ENCODE results near the gene KCNH2. TPM values are rescaled to one million over a fixed set of nuclear protein-coding genes. Genes with fewer than 3 reads are reported as not detected.
"Not testable (repeated sequence)": the region's sequence is repeated elsewhere in the genome, so short reads cannot be mapped to it uniquely, and the experiment has no call there.

Gene KCNH2
- total RNA-seq, result 0.87 TPM in 1 of 2 replicates, not detected in the other

DNA sequence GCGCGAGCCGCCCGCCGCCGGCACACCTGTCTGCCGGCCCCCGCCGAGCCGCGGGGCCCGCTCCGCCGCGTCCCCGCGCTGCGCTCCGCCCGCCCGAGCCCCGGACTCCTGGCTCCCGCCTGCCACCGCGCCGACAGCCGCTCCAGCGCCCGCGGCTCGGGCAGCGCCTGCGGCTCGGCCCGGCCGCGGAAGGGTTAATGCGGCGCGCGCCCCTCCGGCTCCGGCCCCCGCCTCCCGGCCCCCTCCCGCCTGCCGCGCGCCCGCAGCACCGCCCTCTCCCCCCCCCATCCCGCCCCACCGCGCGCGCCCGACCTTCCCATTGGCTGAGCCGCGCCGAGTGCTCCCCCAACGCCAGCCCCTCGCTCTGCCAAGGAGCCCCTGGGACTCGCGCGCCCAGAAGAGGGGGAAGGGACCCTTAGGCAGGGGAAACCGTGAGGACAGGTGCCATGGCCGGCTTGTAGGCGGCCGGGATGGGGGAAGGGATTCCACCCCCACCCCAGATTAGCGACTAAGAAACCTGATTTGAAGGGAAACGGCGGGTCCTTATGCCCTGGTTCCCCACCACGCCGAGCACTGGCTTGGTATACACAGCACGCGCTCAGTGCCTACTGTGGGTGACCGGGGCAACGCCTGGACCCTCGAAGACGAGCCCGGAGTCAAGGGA, at the start of gene KCNH2:
TSS of gene KCNH2 (minus strand) at position 196 of the 664 bp plus-strand sequence. CDS start 408 bp downstream, outside the sequence.
- no peak for DNase-seq (ENCODE audit: extremely low read depth, low read depth, low spot score)

- not testable (repeated sequence) for DNase-seq (ENCODE audit: extremely low read depth, low read depth, low spot score)
These were observed 49.6 kb upstream of the KCNH2 start for GRCh38 chr7:151027728-151028130.

DNA sequence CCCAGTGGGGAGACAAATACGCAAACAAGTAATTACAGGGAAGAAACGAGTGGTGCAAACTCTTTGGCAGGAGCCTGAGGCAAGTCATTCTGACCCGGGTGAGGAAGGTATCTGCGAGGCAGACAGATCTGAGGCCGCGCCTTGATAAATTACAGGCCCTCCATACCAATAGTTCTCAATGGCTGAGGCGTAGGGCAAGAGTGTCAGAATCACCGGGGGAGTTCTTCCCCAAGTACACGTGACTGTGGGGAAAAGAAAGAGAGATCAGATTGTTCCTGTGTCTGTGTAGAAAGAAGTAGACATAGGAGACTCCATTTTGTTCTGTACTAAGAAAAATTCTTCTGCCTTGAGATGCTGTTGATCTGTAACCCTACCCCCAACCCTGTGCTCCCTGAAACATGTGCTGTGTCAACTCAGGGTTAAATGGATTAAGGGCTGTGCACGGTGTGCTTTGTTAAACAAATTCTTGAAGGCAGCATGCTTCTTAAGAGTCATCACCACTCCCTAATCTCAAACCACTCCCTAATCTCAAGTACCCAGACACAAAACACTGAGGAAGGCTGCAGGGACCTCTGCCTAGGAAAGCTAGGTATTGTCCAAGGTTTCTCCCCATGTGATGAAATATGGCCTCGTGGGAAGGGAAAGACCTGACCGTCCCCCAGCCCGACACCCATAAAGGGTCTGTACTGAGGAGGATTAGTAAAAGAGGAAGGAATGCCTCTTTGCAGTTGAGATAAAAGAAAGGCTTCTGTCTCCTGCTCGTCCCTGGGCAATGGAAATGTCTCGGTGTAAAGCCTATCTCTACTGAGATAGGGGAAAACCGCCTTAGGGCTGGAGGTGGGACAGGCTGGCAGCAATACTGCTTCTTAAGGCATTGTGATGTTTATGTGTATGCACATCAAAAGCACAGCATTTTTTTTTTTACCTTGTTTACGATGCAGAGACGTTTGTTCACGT, 48.9 kb upstream of the KCNH2 start:
- DNase-seq (ENCODE audit: extremely low read depth, low read depth, low spot score), result not testable (repeated sequence)

- no peak for DNase-seq (ENCODE audit: extremely low read depth, low read depth, low spot score)
These were observed 48.0 kb upstream of the KCNH2 start for GRCh38 chr7:151025924-151026671.

DNA sequence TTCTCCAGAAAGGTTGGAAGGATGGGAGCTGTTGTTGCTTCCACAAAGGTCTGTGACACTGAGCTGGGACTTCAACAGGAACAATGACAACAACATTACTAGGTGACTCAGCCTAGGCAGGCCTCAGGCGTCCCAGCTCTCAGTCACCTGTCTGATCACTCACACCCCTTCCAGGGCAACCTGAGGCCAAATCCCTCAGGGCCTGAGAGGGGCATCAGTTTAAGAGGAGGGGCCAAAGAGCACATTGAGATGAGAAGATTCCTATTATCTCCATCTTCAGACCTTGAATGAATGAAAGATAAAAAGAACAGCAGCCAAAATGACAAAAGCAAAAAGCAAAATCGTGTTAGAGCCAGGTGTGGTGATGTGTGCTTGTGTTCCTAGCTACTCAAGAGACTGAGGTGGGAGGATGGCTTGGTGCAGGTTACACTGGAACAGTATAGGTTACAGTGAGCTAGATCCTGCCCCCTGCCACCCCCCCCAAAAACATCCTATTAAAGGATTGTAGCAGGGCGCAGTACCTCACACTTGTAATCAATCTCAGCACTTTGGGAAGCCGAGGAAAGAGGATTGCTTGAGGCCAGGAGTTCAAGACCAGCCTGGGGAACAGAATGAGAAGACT, 46.4 kb upstream of the KCNH2 start, which contains the start of gene ATG9B:
TSS of gene ATG9B (minus strand) at position 60 of the 622 bp plus-strand sequence. CDS start 71 bp downstream, outside the sequence.
- no peak for DNase-seq (ENCODE audit: extremely low read depth, low read depth, low spot score)

- no peak for DNase-seq (ENCODE audit: extremely low read depth, low read depth, low spot score)
These were observed 45.1 kb upstream of the KCNH2 start for GRCh38 chr7:151023232-151023631.

DNA sequence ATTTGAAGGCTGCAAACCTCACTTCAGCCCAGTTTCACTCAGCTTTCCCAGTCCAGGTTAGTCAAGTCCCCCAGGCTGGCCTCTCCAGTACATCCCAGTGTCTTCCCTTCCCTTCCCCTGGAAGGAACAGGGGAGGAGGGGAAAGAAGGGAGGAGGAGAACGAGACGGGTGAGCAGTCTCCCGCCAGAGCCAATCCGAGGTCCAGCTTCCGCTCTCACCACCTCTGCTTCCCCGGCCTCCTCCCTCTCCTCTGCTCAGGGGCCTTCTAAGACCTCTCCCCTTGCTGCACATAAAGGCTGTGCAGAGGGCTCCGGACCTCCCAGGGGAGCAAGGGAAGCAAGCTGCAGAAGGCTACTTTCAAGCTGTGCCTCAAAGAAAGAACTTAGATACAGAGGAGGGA, 42.1 kb upstream of the KCNH2 start:
- DNase-seq (ENCODE audit: extremely low read depth, low read depth, low spot score), result no peak

DNA sequence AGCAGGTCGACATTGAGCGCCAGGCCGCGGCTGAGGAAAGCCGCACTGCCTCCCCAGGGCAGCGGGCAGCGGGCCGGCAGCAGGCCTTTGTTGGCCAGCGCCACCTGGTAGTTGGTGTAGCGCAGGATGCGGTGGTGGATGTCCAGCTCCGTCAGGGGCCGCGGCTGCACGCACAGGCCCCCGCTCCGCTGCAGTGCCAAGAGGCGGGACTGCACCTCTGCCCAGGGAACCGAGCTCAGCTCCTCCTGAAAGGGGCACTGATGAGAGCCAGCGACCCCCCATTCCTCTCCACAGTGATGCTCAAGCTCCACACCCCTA, 41.0 kb upstream of the KCNH2 start:
- no peak for DNase-seq (ENCODE audit: extremely low read depth, low read depth, low spot score)

DNA sequence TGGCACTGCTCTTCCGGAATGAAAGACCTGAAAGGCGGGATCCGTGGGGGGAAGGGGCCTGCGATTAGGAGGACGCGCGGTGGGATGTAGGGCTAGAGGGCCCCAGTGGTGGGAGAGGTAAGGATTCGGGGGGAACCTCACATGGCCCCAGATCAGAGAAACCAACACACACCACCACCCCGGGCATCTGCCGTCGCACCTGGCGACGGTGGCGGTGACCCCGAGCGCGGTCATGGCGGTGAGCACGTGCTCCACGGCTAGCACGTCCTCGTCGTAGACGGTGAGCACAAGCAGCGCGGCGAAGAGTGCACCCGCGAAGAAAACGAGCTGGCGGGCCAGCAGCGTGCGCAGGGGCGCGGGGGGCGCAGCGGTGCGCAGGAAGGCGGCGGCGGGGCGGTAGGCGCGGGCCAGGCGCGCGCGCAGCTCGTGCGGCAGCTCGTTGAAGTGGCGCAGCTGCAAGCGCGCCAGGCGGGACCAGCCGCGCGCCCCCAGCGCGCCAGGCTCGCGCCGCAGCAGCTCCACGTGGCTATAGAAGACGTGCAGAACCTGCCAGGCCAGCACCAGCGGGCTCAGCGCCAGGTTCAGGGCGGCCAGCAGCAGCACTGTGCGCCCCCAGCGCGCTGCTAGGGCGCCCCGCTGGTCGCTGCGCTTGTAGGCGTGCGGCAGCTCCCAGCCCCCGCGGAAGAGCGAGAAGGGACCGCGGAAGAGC, 40.5 kb upstream of the KCNH2 start:
- no peak for DNase-seq (ENCODE audit: extremely low read depth, low read depth, low spot score)

- DNase-seq (ENCODE audit: extremely low read depth, low read depth, low spot score), result no peak
These were observed 39.9 kb upstream of the KCNH2 start for GRCh38 chr7:151017953-151018420.

DNA sequence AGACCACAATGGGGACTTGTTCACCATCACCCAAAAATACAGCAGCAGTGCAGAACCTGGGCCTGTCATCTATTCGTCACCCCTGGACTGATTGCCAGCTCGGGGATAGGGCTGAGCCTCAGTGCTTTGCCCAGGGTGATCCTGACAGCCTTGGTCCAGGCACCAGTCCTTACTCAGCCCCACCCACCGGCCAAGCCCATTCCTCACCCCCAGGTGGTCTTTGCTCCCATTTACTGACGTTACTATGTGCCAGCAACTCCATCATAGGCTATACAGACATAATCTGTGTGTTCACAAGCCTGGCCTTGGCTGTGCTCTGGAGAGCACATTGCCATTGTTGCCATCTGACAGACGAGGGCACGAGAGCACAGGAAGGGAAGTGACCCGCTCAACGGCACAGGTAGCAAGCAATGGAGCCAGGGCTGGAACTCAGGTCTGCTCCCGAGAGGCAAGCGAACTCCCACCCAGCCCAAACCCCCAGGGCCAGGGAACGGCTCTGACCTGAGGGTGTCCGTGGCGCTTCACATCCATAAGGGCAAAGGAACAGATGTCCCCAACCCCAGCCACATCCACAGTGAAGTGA, 39.3 kb upstream of the KCNH2 start:
- DNase-seq (ENCODE audit: extremely low read depth, low read depth, low spot score), result no peak

DNA sequence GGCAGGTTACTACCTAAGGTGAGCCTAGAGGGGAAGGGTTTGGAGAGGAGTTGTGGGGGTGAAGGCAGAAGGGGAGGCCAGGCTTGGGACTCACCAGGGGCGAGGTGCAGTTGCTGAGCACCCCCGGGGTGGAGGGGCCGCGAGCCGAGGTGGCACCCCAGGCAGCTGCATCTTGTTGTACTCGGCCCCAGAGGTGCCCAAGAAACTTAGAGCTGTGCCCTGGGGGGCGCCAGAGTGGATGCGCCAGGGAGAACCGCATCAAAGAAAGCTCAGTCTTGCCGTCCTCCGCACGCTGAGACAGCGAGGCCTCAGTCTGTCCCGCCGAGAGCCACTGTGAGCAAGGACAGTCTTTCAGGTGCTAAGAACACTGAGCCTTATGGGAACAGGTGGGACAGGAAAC, 38.8 kb upstream of the KCNH2 start:
- no peak for DNase-seq (ENCODE audit: extremely low read depth, low read depth, low spot score)

- no peak for DNase-seq (ENCODE audit: extremely low read depth, low read depth, low spot score)
These were observed 38.4 kb upstream of the KCNH2 start for GRCh38 chr7:151016505-151016904.

- DNase-seq (ENCODE audit: extremely low read depth, low read depth, low spot score), result no peak
These were observed 37.8 kb upstream of the KCNH2 start for GRCh38 chr7:151015967-151016366.

DNA sequence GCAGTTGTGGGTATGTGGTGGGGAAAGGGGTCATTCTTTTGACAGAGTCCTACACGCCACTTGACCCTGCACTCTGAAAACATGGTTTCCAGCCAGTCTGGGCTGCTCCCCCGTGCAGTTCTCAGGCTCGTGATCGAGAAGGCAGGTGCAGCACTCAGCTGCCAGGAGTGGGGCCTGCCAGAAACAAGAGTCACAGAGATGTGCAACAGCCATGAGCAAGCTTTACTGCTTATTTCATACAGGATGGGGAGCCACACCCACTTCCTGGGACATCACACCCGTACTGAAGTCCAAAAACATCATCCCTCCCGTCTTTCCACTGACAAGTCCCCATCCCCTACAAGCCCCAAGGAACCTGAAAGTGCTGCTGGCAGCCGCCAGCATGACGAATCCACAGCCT, 36.8 kb upstream of the KCNH2 start:
- DNase-seq (ENCODE audit: extremely low read depth, low read depth, low spot score), result no peak

DNA sequence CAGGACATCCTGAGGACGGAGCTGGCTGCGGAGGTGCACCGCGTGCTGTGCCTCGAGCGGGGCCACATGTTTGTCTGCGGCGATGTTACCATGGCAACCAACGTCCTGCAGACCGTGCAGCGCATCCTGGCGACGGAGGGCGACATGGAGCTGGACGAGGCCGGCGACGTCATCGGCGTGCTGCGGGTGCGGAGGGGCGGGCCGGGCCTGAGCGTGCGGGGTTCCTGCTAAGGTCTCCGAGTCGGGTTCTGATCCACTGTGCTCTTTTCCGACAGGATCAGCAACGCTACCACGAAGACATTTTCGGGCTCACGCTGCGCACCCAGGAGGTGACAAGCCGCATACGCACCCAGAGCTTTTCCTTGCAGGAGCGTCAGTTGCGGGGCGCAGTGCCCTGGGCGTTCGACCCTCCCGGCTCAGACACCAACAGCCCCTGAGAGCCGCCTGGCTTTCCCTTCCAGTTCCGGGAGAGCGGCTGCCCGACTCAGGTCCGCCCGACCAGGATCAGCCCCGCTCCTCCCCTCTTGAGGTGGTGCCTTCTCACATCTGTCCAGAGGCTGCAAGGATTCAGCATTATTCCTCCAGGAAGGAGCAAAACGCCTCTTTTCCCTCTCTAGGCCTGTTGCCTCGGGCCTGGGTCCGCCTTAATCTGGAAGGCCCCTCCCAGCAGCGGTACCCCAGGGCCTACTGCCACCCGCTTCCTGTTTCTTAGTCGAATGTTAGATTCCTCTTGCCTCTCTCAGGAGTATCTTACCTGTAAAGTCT, 35.8 kb upstream of the KCNH2 start:
- no peak for DNase-seq (ENCODE audit: extremely low read depth, low read depth, low spot score)

DNA sequence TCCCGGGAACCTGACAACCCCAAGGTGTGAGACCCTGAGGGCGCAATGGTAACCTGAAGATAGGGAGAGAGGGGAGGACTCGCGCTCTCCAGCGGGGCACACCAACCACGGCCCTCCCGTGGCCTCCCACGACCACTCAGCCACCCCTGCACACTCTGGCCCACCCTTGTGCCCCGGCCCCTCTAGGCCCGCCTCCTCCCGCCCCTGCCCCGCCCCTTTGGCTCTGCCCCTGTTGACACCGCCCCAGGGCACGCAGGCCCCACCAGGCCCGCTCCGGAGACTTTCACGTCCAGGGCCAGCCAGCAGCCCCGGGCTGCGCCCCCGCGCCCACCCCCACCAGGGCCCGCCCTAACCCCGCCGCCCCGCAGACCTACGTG, 35.2 kb upstream of the KCNH2 start:
- DNase-seq (ENCODE audit: extremely low read depth, low read depth, low spot score), result no peak

DNA sequence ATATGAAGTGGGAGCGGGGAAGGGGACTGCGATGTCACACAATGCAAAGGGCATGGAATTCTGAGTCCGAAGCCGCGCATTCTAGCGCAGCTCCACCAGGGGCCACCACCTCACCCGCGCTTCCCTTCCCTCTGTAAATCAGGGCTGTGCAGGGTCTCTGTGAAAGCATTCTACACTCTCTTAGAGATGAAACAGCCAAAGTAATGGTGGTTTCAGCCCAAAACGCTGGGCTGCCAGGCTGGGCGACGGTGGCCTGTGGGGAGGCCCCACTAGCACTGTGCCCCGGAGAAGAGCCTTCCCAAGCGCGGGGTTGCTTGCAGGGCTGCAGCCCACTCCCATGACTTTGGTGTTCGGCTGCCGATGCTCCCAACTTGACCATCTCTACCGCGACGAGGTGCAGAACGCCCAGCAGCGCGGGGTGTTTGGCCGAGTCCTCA, 34.8 kb upstream of the KCNH2 start:
- DNase-seq (ENCODE audit: extremely low read depth, low read depth, low spot score), result no peak

Measured in glomerular endothelial cell (primary cell).